GM10266 (cell line): Measurements from ENCODE around the gene CSNK1A1.

Experiments
- DNase-seq: peaks from one replicate; pipeline ENCODE4 v3.0.0; 2012; ENCODE audit errors: extremely low spot score
- CTCF ChIP-seq: IDR thresholded peaks from 2 replicates; pipeline ENCODE4 v1.5.1; 2012; ENCODE audit warnings: mild to moderate bottlenecking, low read depth; ENCODE audit not compliant: control insufficient read depth, insufficient read depth; ENCODE audit errors: missing control alignments

Gene CSNK1A1

GRCh38 chr5:149489605-149490037, 61.6 kb downstream of the CSNK1A1 start:
- DNase-seq: no peak
- TF ChIP-seq CTCF: no peak

- no peak for TF ChIP-seq CTCF
- DNase-seq: no peak
Observed at GRCh38 chr5:149488645-149489306, 62.5 kb downstream of the CSNK1A1 start.

- DNase-seq: no peak
- TF ChIP-seq CTCF: no peak
Observed at GRCh38 chr5:149487672-149488071, 63.6 kb downstream of the CSNK1A1 start.

- TF ChIP-seq CTCF: no peak
- no peak for DNase-seq
Observed at GRCh38 chr5:149486726-149487635, 64.3 kb downstream of the CSNK1A1 start.

GRCh38 chr5:149485655-149486615, 65.3 kb downstream of the CSNK1A1 start:
- DNase-seq: no peak
- TF ChIP-seq CTCF: no peak

GRCh38 chr5:149481485-149481884, 69.8 kb downstream of the CSNK1A1 start:
- TF ChIP-seq CTCF: no peak
- DNase-seq: no peak
